Activated CD8-positive, alpha-beta memory T cell treated with anti-CD3 and anti-CD28 coated beads, Interleukin-2, amount 10 ng/mL, durations not matched to agents 7 days and 5 days (primary cell): ENCODE measurements around the gene SUCNR1. TPM values are rescaled to one million over a fixed set of nuclear protein-coding genes. Genes with fewer than 3 reads are reported as not detected.
"Not testable (repeated sequence)": the region's sequence is repeated elsewhere in the genome, so short reads cannot be mapped to it uniquely, and the experiment has no call there.

Experiments used
- ATAC-seq: fragments of 150-1000 bp; cut with Tn5 transposase; one replicate; pipeline ENCODE4 v1.10.0; 2021; ENCODE audit warnings: moderate library complexity
- CTCF ChIA-PET: fragments of 350-600 bp; sonication (Branson Sonifier 250); formaldehyde crosslinking; loops from one replicate; lab custom pipeline; 2021; ENCODE audit warnings: antibody characterized with exemption; lab: Charles Lee
- DNase-seq: peaks from one replicate; pipeline ENCODE4 v3.0.0-alpha.2; 2020
- H3K27ac Mint-ChIP-seq: one replicate; pipeline ENCODE4 v1.8.0; 2021; ENCODE audit warnings: mild to moderate bottlenecking, mixed read lengths
- H3K27me3 Mint-ChIP-seq: one replicate; pipeline ENCODE4 v1.8.0; 2021; ENCODE audit warnings: mixed read lengths
- H3K36me3 Mint-ChIP-seq: one replicate; pipeline ENCODE4 v1.8.0; 2021; ENCODE audit warnings: mild to moderate bottlenecking, mixed read lengths
- H3K4me1 Mint-ChIP-seq: one replicate; pipeline ENCODE4 v1.8.0; 2021; ENCODE audit warnings: mixed read lengths
- H3K4me3 Mint-ChIP-seq: one replicate; pipeline ENCODE4 v1.8.0; 2021; ENCODE audit warnings: mild to moderate bottlenecking, moderate library complexity, mixed read lengths
- H3K9me3 Mint-ChIP-seq: one replicate; pipeline ENCODE4 v1.8.0; 2022; ENCODE audit warnings: low read depth, mixed read lengths
- total RNA-seq, 2 experiments: library from RNA; stranded (reverse); gene quantifications; one replicate each; pipeline ENCODE4 v1.2.3, GENCODE V29; 2021

The SUCNR1 gene
- total RNA-seq, 2 experiments from 2014 or later: not detected

DNA sequence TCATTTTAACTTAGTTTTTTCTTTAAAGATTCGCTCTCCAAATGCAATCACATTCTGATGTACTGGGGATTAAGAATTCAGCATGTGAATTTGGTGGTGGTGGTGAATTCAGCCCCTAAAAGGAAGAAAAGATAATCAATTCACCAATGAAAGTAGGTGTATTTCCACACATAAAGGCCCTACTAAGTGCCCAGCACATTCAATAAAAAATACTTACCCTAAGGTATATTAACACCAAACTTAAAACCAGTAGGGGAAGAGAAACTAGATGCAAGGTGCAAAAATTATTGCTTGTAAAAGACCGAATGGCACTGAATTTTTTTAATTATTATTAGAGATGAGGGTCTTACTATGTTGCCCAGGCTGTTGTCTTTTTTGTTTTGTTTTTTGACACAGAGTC, 16.8 kb upstream of the SUCNR1 start:
- no peaks in the 10 kb centered on the region for H3K4me1 Mint-ChIP-seq
- H3K27ac Mint-ChIP-seq: no peak overlapping the region
- CTCF ChIA-PET: no interaction called here
- ATAC-seq (no peak), DNase-seq (no peak)
- H3K4me3 Mint-ChIP-seq: no peak overlapping the region
- H3K36me3 Mint-ChIP-seq: no peaks in the 10 kb centered on the region
- no peaks in the 10 kb centered on the region for H3K9me3 Mint-ChIP-seq
- H3K27me3 Mint-ChIP-seq: peaks cover 9% of the 10 kb centered on the region

DNA sequence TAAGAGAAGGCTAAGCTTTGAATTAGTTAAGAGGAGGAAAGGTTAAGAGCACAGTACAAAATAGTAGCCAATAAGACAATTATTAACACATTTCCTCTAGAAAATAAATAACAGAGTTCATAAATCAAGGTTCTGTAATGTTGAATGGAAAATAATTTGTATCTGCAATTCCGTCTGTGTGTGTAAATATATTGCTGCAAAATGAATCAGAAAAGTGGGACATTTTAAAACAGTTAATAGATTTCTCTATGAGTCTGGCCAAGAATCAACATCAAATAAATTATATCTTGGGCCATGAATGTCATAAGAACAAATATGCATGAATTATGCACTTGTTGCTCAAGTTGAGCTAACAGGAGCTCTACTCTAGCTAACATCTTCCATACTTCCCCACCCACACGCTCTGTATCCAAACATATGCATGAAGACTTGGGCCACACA, 14.2 kb upstream of the SUCNR1 start:
- DNase-seq (no peak), ATAC-seq (no peak)
- Mint-ChIP-seq H3K9me3 (no peaks in the 10 kb centered on the region), H3K27ac (no peak overlapping the region), H3K4me1 (no peaks in the 10 kb centered on the region), H3K4me3 (no peak overlapping the region), H3K36me3 (no peaks in the 10 kb centered on the region), H3K27me3 (peaks cover 9% of the 10 kb centered on the region)
- CTCF ChIA-PET: no interaction called here

DNA sequence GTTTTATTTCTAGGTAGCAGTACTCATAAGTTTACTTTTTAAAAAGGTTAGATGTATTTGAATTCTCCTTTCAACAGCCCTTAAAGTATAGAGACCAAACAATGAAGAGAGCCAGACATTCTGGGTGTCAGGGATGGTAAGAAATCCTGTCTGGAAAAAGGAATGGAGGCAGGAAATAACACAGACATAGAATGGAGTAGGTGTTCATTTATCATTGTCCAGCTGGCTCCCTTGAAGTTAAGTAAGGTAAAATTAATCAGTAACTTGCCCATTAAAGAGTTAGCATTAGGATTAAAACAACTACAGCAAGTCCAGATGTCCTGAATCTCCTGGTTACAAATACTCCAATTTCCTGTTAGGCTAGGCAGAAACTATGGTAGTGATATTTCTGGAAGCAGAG, 13.5 kb upstream of the SUCNR1 start:
- Mint-ChIP-seq H3K9me3 (no peaks in the 10 kb centered on the region), H3K4me3 (no peak overlapping the region), H3K27me3 (peaks cover 9% of the 10 kb centered on the region), H3K36me3 (no peaks in the 10 kb centered on the region), H3K4me1 (no peaks in the 10 kb centered on the region), H3K27ac (no peak overlapping the region)
- no peak for ATAC-seq
- CTCF ChIA-PET: no interaction called here
- DNase-seq: no peak

DNA sequence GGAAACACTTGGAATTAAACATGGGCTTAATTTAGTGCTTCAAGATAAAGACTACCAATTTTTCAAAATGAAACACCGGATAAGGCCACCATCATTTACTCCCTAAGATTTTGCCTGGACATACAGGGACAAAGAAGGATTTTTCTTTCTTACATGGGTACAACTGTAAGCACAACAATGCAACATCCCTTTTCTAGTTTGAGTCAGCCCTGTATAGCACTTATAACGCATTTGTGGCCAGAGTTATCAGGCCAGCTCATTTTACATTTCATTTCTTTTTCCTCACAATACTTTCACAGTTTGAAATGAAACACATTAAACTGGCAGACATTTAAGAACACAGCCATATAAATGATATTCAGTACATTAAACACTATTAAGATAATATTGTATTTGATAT, 9.8 kb upstream of the SUCNR1 start:
- no peaks in the 10 kb centered on the region for H3K9me3 Mint-ChIP-seq
- no peaks in the 10 kb centered on the region for H3K4me1 Mint-ChIP-seq
- DNase-seq (no peak), ATAC-seq (no peak)
- no peak overlapping the region for H3K27ac Mint-ChIP-seq
- no peak overlapping the region for H3K4me3 Mint-ChIP-seq
- CTCF ChIA-PET: no interaction called here
- no peaks in the 10 kb centered on the region for H3K36me3 Mint-ChIP-seq
- H3K27me3 Mint-ChIP-seq: peaks cover 2% of the 10 kb centered on the region

DNA sequence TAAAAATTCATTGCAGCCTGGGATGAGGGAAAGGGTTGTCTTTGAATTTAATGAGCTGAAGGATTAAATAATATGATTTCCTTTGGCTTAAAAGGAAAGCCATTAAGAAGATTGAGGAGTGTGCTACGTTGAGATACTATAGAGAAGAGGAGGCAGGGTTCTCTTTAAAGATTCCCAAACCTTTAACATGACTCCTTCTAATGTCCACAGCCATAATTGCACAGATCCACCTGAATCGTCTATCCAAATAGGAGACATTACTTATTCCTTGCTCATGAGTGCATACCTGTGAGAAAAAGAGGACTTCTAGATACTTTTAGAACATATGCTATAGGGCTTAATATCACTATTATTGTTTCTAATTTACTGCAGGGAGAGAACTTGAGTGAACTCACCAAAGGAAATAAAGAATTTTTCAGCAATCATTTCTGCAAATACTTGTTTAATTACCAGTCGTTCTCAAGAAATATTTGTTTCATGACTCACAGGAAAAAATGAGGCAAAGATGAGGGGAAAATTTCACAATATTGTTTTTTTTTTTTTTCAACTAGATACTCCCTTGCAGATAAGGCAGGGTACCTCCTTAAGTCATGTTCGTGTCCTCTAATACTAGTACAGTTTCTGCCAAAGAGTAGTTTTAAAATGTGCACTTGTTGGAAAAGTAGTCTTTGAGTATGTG, 8.9 kb upstream of the SUCNR1 start:
- no peaks in the 10 kb centered on the region for H3K4me1 Mint-ChIP-seq
- H3K4me3 Mint-ChIP-seq: no peak overlapping the region
- H3K36me3 Mint-ChIP-seq: no peaks in the 10 kb centered on the region
- H3K27me3 Mint-ChIP-seq: peaks cover 2% of the 10 kb centered on the region
- H3K9me3 Mint-ChIP-seq: no peaks in the 10 kb centered on the region
- CTCF ChIA-PET: no interaction called here
- H3K27ac Mint-ChIP-seq: no peak overlapping the region
- no peak for DNase-seq
- ATAC-seq: no peak

DNA sequence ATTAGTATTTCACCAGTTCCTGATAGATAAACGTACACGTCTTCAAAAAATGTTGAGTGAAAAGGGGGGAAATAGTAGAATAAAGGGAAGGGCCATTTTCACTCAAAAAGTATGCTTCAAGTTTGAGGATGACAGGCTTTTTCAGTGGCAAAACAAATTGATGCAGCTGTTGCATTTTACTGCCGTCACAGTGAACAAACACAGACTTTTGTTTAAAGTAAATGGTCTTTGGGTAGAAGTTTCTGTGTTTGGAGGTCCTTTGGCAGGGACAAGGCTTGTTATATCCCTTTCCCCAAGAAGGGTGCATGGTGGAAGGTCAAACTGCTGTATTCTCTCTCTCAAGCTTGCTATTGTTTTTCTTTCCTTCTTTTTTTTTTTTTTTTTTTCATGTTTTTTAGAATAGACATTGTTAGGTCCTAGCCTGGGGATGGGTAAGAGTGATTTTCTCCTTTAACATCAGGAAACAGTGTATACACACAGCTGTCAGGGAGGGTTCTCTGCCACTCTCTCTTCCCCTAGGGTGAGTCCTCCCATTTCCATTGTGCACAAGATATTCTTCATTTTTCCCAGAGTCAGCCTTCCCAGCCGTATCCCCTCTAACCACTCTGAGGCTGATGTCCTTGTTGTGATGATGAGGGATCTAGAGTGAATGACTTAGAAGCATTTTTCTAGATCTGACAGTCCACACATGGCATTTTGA, 6.6 kb upstream of the SUCNR1 start:
- CTCF ChIA-PET: interaction anchor here (0.7 kb wide), 2 partner anchors 330 to 651 kb away, joined by 3 to 6 read pairs; no protein-coding TSS in a partner anchor
- Mint-ChIP-seq H3K27me3 (peaks cover 2% of the 10 kb centered on the region), H3K9me3 (no peaks in the 10 kb centered on the region), H3K27ac (no peak overlapping the region), H3K4me1 (peaks cover 5% of the 10 kb centered on the region), H3K36me3 (no peaks in the 10 kb centered on the region), H3K4me3 (no peak overlapping the region)
- DNase-seq: no peak
- no peak for ATAC-seq

DNA sequence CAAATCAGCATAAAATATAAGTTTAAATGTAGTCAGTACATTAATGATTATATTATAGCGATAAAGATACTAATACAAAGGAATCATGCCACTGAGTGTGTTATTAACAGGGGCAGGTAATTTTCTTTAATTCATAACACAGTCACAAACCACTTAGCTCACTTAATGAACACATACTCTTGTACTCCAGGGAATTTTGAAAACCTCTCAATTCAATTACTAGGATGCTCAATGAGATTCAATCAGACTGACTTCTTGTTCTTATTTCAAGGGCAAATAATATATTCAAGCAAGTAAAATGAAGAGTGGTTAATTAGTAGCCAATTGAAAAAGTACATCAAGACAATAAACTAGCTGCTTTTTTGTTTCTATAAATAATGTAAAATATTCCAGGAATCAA, 5.8 kb upstream of the SUCNR1 start:
- no peaks in the 10 kb centered on the region for H3K9me3 Mint-ChIP-seq
- no peaks in the 10 kb centered on the region for H3K36me3 Mint-ChIP-seq
- H3K4me1 Mint-ChIP-seq: peaks cover 8% of the 10 kb centered on the region
- H3K4me3 Mint-ChIP-seq: no peak overlapping the region
- DNase-seq: no peak
- no peak for ATAC-seq
- H3K27ac Mint-ChIP-seq: no peak overlapping the region
- H3K27me3 Mint-ChIP-seq: peaks cover 2% of the 10 kb centered on the region
- CTCF ChIA-PET: interaction anchor here (0.7 kb wide), 1 partner anchor 651 kb away, joined by 6 read pairs; no protein-coding TSS in a partner anchor

DNA sequence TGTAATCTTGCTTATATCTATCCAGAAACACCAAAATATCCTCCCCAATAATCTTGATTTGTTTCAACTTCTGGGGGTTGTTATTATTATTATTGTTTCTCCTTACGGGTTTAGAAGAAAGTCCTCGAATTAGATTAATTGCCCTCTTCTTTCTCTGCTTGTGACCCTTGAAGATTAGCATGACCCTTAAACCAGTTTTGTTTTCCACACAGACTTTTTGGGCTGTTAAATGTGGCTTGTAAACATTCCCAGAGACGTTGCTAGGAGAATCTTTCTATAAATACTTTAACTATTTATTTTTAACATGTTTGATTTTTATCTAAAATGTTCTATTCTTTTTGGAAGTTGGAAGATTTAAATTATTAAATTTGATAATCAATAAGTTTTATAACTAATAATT, 4.3 kb upstream of the SUCNR1 start:
- no peak overlapping the region for H3K27ac Mint-ChIP-seq
- no peaks in the 10 kb centered on the region for H3K9me3 Mint-ChIP-seq
- H3K4me1 Mint-ChIP-seq: peaks cover 8% of the 10 kb centered on the region
- H3K27me3 Mint-ChIP-seq: peaks cover 2% of the 10 kb centered on the region
- no peaks in the 10 kb centered on the region for H3K36me3 Mint-ChIP-seq
- CTCF ChIA-PET: no interaction called here
- ATAC-seq (no peak), DNase-seq (no peak)
- no peak overlapping the region for H3K4me3 Mint-ChIP-seq

DNA sequence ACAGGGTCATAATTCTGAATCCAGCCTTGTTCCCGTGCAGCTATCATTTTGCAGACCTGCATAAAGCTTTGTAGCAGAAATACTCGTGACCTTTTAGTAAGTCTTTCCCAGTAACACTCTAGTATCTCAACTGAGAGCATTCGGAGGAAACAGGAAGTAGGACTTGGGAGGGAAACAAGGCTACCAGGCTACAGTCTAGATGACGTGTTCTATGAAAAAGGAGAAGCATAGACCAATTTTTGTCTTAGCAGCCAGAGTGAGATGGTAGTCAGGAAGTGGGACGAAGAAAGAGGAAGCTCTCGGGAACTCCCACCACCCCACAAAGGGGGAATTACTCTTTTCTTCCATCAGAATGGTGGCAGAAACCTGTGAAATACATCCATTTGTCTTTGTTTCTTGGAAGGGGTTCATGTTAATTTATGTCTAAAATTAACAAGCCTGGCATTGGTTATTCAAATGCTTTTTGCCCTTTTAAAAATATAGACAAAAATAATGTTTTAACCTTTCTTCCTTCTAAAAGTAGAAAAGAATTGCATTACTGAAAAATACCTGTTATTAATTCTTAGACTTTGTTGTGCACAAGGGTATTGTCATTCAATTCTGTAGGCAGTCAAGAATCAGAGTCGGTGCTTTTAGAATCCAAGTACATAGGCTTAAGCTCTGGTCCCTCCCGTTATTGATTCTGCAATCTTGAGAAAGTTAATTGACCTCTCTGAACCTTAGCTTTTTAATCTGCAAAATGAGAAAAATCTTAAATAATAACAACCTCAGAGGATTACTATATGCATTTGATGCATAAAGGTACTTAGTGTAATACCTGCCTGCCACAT, 1.6 kb upstream of the SUCNR1 start:
- no peak for DNase-seq
- peaks cover 13% of the 10 kb centered on the region for H3K4me1 Mint-ChIP-seq
- CTCF ChIA-PET: no interaction called here
- no peaks in the 10 kb centered on the region for H3K36me3 Mint-ChIP-seq
- H3K27ac Mint-ChIP-seq: no peak overlapping the region
- H3K9me3 Mint-ChIP-seq: no peaks in the 10 kb centered on the region
- no peak overlapping the region for H3K4me3 Mint-ChIP-seq
- peak; percentile 27 for ATAC-seq
- H3K27me3 Mint-ChIP-seq: peaks cover 4% of the 10 kb centered on the region

DNA sequence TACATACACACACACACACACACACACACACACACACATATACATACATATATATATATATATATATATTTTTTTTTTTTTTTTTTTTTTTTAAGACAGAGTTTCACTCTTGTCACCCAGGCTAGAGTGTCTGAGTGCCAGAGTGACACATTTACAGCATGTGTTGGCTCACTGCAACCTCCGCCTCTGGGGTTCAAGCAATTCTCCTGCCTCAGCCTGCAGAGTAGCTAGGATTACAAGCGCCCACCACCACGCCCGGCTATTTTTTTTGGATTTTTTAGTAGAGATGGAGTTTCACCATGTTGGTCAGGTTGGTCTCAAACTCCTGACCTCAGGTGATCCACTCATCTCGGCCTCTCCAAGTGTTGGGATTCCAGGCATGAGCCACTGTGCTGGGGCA, 636 bp downstream of the SUCNR1 start:
- CTCF ChIA-PET, ATAC-seq, H3K4me3 Mint-ChIP-seq, H3K27ac Mint-ChIP-seq, H3K36me3 Mint-ChIP-seq, H3K27me3 Mint-ChIP-seq, H3K9me3 Mint-ChIP-seq, DNase-seq: not testable (repeated sequence)
- H3K4me1 Mint-ChIP-seq: peaks cover 13% of the 10 kb centered on the region

DNA sequence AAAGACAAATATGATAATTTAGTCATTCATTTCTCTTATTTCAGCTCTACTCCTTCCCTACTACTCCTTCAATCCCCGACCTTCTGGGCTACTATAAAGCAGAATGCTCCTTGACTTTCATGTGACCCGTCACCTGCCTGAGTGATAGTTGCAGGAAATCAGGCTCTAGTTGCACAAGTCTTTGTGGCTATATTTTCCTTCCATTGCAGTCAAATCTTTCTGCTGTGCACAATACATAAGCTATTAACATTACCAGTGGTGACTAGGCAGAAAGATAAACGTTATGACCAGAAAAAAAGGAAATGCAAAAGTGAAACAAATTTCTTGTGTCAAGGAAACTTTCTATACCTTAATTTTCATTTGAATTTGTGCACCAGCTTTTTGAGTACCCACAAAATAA, 2.3 kb downstream of the SUCNR1 start:
- Mint-ChIP-seq H3K36me3 (no peaks in the 10 kb centered on the region), H3K4me3 (peak overlapping the region; percentile 26), H3K27ac (peak overlapping the region; percentile 54), H3K27me3 (peaks cover 13% of the 10 kb centered on the region), H3K9me3 (no peaks in the 10 kb centered on the region), H3K4me1 (peaks cover 17% of the 10 kb centered on the region)
- CTCF ChIA-PET: interaction anchor here (1.2 kb wide), 1 partner anchor 15 kb away, joined by 3 read pairs; no protein-coding TSS in a partner anchor
- DNase-seq (no peak), ATAC-seq (peak; percentile 27)

DNA sequence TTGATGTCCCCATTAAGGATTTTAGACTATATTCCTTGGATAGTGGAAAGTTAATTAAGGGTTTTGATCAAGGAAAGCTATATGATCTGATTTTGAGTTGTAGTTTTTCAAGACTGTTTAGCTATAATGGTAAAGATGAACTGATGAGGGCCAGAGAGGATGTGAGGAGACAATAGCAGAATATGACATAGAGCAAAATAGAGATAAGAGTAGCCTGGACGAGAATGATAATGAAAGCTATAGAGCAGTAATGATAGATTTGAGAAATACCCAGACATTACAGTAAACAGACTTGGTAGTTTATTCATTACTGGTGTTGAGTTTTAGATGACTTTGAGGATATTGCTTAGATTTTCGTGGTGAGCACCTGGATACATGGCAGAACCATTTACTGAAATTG, 3.8 kb downstream of the SUCNR1 start:
- H3K27ac Mint-ChIP-seq: no peak overlapping the region
- peaks cover 19% of the 10 kb centered on the region for H3K27me3 Mint-ChIP-seq
- CTCF ChIA-PET: interaction anchor here (0.8 kb wide), 1 partner anchor 11 kb away, joined by 3 read pairs; no protein-coding TSS in a partner anchor
- ATAC-seq: no peak
- no peak for DNase-seq
- no peaks in the 10 kb centered on the region for H3K36me3 Mint-ChIP-seq
- no peaks in the 10 kb centered on the region for H3K9me3 Mint-ChIP-seq
- H3K4me1 Mint-ChIP-seq: peaks cover 10% of the 10 kb centered on the region
- no peak overlapping the region for H3K4me3 Mint-ChIP-seq

DNA sequence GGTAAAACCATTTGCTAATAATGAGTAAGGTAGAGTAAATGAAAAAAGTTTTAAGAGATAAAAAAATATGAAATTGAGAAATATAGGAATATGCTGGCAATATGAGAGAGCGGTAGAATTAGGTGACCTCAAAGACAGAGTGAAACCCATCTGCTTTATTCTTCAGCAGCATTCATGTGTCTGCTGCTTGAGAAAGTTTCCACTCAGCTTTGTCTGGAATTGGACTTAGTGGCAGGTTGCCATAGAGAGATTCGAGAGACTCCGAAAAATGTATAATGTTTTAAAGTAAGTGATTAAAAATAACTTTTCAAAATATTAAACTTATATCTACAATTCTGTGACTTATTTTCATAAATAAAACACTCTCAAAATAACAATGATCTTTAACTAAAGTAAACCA, 5.0 kb downstream of the SUCNR1 start:
- Mint-ChIP-seq H3K27ac (no peak overlapping the region), H3K4me1 (peaks cover 9% of the 10 kb centered on the region), H3K36me3 (no peaks in the 10 kb centered on the region), H3K27me3 (peaks cover 19% of the 10 kb centered on the region), H3K4me3 (no peak overlapping the region), H3K9me3 (no peaks in the 10 kb centered on the region)
- ATAC-seq (no peak), DNase-seq (no peak)
- CTCF ChIA-PET: no interaction called here
